Neuronal stem cell (in vitro differentiated cells): ENCODE measurements around the gene TBXAS1.

Experiments used
- DNase-seq: peaks from one replicate; pipeline ENCODE4 v3.0.0-alpha.2; 2013; ENCODE audit warnings: low spot score
- H2AFZ ChIP-seq: one replicate; pipeline ENCODE4 v1.6.1; 2013; ENCODE audit warnings: mild to moderate bottlenecking, low read length, inconsistent platforms
- H2AK5ac ChIP-seq: 2 replicates; pipeline ENCODE4 v1.6.1; 2013; ENCODE audit warnings: low read depth, mild to moderate bottlenecking, inconsistent platforms, low read length, moderate library complexity, mixed read lengths
- H2BK120ac ChIP-seq: 2 replicates; pipeline ENCODE4 v1.6.1; 2013; ENCODE audit warnings: low read depth, mild to moderate bottlenecking, inconsistent platforms, low read length, moderate library complexity, mixed read lengths
- H2BK12ac ChIP-seq: one replicate; pipeline ENCODE4 v1.6.1; 2013; ENCODE audit warnings: low read length, inconsistent platforms
- H2BK15ac ChIP-seq: 2 replicates; pipeline ENCODE4 v1.6.1; 2013; ENCODE audit warnings: mild to moderate bottlenecking, low read length, inconsistent platforms, mixed read lengths
- H2BK5ac ChIP-seq: one replicate; pipeline ENCODE4 v1.6.1; 2013; ENCODE audit warnings: inconsistent platforms, mild to moderate bottlenecking, low read length, moderate library complexity
- H3K14ac ChIP-seq: one replicate; pipeline ENCODE4 v1.6.1; 2013; ENCODE audit warnings: low read length, inconsistent platforms
- H3K18ac ChIP-seq: 2 replicates; pipeline ENCODE4 v1.6.1; 2013; ENCODE audit warnings: low read length, inconsistent platforms
- H3K23ac ChIP-seq: 2 replicates; pipeline ENCODE4 v1.6.1; 2013; ENCODE audit warnings: low read depth, mild to moderate bottlenecking, mixed read lengths, low read length, inconsistent platforms; ENCODE audit not compliant: poor library complexity
- H3K27ac ChIP-seq: replicated peaks from 3 replicates; pipeline ENCODE4 v1.5.1; 2013; ENCODE audit warnings: low read length, inconsistent platforms
- H3K27me3 ChIP-seq, 3 experiments: 2 replicates each; pipeline ENCODE4 v1.6.1; 2013; ENCODE audit warnings: low read length in 3 of 3, mild to moderate bottlenecking in 2 of 3, inconsistent platforms in 1 of 3, low read depth in 1 of 3, mixed read lengths in 1 of 3, moderate library complexity in 1 of 3; ENCODE audit not compliant: control insufficient read depth in 3 of 3, insufficient read depth in 3 of 3
- H3K36me3 ChIP-seq, 2 donors: replicated peaks in 1 of 2; 2 replicates each; pipeline ENCODE4 v1.6.1; 2013; ENCODE audit warnings: low read length in 2 of 2; ENCODE audit not compliant: control insufficient read depth in 2 of 2, insufficient read depth in 2 of 2
- H3K4ac ChIP-seq: 2 replicates; pipeline ENCODE4 v1.6.1; 2013; ENCODE audit warnings: inconsistent platforms, mild to moderate bottlenecking, low read length, moderate library complexity
- H3K4me1 ChIP-seq, 2 donors: 1 replicate in 1 of 2; 2 replicates in 1 of 2; pipeline ENCODE4 v1.6.1; 2013; ENCODE audit warnings: low read length in 2 of 2, low read depth in 1 of 2; ENCODE audit not compliant: control insufficient read depth in 2 of 2, insufficient read depth in 1 of 2
- H3K4me2 ChIP-seq: one replicate; pipeline ENCODE4 v1.6.1; 2013; ENCODE audit warnings: mild to moderate bottlenecking, low read length, inconsistent platforms; ENCODE audit not compliant: insufficient read depth, poor library complexity, severe bottlenecking
- H3K4me3 ChIP-seq, 2 donors: 2 replicates each; pipeline ENCODE4 v1.5.1; 2013; ENCODE audit warnings: low read length in 2 of 2, mild to moderate bottlenecking in 2 of 2, inconsistent platforms in 1 of 2, moderate library complexity in 1 of 2
- H3K79me1 ChIP-seq: one replicate; pipeline ENCODE4 v1.6.1; 2013; ENCODE audit warnings: low read depth, mild to moderate bottlenecking, inconsistent platforms, low read length, moderate library complexity
- H3K9ac ChIP-seq: one replicate; pipeline ENCODE4 v1.6.1; 2013; ENCODE audit warnings: mild to moderate bottlenecking, low read depth, low read length, inconsistent platforms; ENCODE audit not compliant: poor library complexity
- H3K9me3 ChIP-seq, 2 donors: replicated peaks in 1 of 2; 2 replicates each; pipeline versions ENCODE3 to v1.6.1; 2013; ENCODE audit warnings: low read length in 2 of 2, mild to moderate bottlenecking in 2 of 2, inconsistent platforms in 1 of 2, low read depth in 1 of 2, mixed read lengths in 1 of 2, moderate library complexity in 1 of 2; ENCODE audit not compliant: control insufficient read depth in 2 of 2, insufficient read depth in 1 of 2
- H4K8ac ChIP-seq: one replicate; pipeline ENCODE4 v1.6.1; 2013; ENCODE audit warnings: low read depth, mild to moderate bottlenecking, inconsistent platforms, low read length, moderate library complexity
- H4K91ac ChIP-seq: one replicate; pipeline ENCODE4 v1.6.1; 2013; ENCODE audit warnings: low read length, low read depth, mild to moderate bottlenecking, inconsistent platforms; ENCODE audit not compliant: poor library complexity
- WGBS, 2 donors: extraction: QIAGEN DNeasy Blood & Tissue Kit; methylation state at CpG; one replicate each; pipeline ENCODE4 v1.1.7; 2013; ENCODE audit warnings: missing lambda C conversion rate in 2 of 2, mixed read lengths in 1 of 2; ENCODE audit not compliant: insufficient read length in 2 of 2, insufficient replicate concordance in 1 of 2; ENCODE audit errors: extremely low coverage in 2 of 2; 5-methylcytosine and 5-hydroxymethylcytosine counted together

TBXAS1 gene

DNA sequence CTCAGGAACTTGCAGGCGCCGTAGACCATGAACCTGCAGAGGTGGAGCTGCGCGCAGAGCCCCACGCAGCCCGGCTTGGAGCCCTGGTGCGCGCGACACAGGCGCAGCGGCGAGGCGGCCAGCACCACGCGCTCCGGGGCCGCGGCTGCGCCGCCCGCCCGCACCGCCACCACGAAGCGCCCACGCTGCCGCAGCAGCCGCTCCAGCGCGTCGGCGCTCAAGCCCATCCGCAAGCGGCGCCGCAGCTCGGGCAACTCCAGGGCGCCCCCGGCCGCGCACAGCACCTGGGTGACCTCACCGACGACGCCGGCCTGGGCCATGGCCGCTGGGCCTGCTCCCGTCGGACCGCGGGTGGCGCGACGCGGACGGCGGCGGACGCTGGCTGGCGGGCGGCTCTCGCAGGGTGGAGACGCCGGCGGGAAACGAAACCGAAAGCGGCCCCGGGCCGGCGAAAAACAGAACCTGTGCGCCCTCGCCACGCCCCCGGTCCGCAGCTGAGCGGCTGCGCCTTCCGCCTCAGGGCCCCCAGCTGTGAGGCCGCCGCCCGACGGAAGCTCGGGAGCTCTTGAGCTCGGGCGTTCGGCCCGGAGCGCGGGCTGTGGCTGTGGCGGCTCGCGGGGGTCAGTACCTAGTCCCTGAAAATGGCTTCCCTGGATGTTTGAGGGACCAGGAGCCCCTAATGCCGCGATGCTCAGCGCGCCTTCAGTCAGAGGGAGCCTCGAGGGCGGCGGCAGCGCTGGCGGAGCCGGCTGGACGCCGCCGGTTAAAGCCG is 233.7 kb downstream of the TBXAS1 start, which contains the start of gene PARP12:
TSS of gene PARP12 (minus strand) at position 424 of the 772 bp plus-strand sequence. CDS start at position 320, 104 bp downstream.
- no peak within 1 kb of the TSS for H3K27ac ChIP-seq
- H2BK5ac ChIP-seq, result no peak within 1 kb of the TSS
- no peaks in the 10 kb centered on the region for H3K36me3 ChIP-seq
- H3K4me1 ChIP-seq, result no peaks in the 10 kb centered on the region
- H3K4me2 ChIP-seq, result peak within 1 kb of the TSS; percentile 96
- H3K14ac ChIP-seq, result no peak within 1 kb of the TSS
- no peak within 1 kb of the TSS for H2BK120ac ChIP-seq
- no peak within 1 kb of the TSS for H2BK15ac ChIP-seq
- H3K4me3 ChIP-seq, result peak within 1 kb of the TSS; percentile 41 to 78
- H3K27me3 ChIP-seq, result peaks cover 14 to 35% (median 31%) of the 10 kb centered on the region in 3 experiments
- DNase-seq, result peak; percentile 27
- peak within 1 kb of the TSS; percentile 89 for H3K18ac ChIP-seq
- no peak within 1 kb of the TSS for H4K91ac ChIP-seq
- no peak within 1 kb of the TSS for H2AK5ac ChIP-seq
- H4K8ac ChIP-seq, result no peak within 1 kb of the TSS
- peak within 1 kb of the TSS; percentile 94 for H2AFZ ChIP-seq
- no CpG with 5 or more reads among the region's 106 CpGs for WGBS, 2 donors
- no peak within 1 kb of the TSS for H2BK12ac ChIP-seq
- H3K79me1 ChIP-seq, result no peaks in the 10 kb centered on the region
- H3K9me3 ChIP-seq, result peaks cover 5 to 19% of the 10 kb centered on the region in 2 donors
- H3K23ac ChIP-seq, result peak within 1 kb of the TSS; percentile 78
- no peak within 1 kb of the TSS for H3K4ac ChIP-seq
- H3K9ac ChIP-seq, result peak within 1 kb of the TSS; percentile 93

DNA sequence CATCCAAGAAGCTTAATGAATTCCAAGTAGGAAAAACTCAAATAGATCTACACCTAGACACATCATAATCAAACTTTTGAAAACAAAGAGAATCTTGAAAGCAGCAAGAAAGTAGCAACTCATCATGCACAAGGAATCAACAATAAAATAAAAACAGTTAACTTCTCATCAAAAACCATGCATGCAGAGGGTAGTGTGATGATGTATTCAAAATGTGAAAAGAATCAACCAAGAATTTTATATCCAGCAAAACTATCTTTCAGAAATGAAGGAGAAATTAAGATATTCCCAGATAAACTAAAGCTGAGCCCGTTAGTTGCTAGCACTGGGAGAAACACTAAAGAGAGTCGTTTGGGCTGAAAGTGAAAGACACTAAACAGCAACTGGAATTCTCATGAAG is 238.0 kb downstream of the TBXAS1 start:
- Histone ChIP-seq H2BK15ac (no peak overlapping the region), H4K8ac (no peak overlapping the region), H2BK120ac (no peak overlapping the region), H4K91ac (no peak overlapping the region), H3K4ac (no peak overlapping the region), H3K36me3 (no peaks in the 10 kb centered on the region), H2BK5ac (no peak overlapping the region), H3K4me2 (no peak overlapping the region), H3K27ac (no peak overlapping the region), H3K27me3 (peaks cover 12 to 19% (median 19%) of the 10 kb centered on the region in 3 experiments), H2BK12ac (no peak overlapping the region), H3K79me1 (no peaks in the 10 kb centered on the region), H3K9ac (no peak overlapping the region), H3K23ac (no peak overlapping the region), H3K4me3 (no peak overlapping the region), H3K14ac (no peak overlapping the region), H3K4me1 (no peaks in the 10 kb centered on the region), H3K18ac (no peak overlapping the region), H2AK5ac (no peak overlapping the region), H3K9me3 (peaks cover 3 to 19% of the 10 kb centered on the region in 2 donors), H2AFZ (no peak overlapping the region)
- no peak for DNase-seq
- no CpG with 5 or more reads among the region's 2 CpGs for WGBS, 2 donors

DNA sequence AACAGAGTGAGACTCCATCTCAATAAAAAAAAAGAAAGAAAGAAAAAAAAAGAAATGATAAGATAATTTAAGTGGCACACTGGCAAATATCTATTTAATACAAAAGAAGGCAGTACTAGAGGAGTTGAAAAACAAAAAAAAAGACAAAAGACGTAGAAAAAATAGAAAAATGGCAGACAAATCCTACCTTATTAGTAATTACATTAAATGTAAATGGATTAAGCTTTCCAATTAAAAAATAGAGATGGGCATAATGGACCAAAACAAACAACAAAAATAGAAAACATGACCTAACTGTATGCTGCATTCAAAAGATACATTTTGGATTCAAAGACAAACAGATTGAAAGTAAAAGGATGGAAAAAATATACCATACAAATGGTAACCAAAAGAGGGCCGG is 239.0 kb downstream of the TBXAS1 start:
- Histone ChIP-seq H3K9me3 (peaks cover 3 to 19% of the 10 kb centered on the region in 2 donors), H2BK15ac (no peak overlapping the region), H3K4ac (no peak overlapping the region), H4K8ac (no peak overlapping the region), H3K18ac (no peak overlapping the region), H4K91ac (no peak overlapping the region), H3K4me2 (no peak overlapping the region), H3K9ac (no peak overlapping the region), H2BK12ac (no peak overlapping the region), H3K14ac (no peak overlapping the region), H2AFZ (no peak overlapping the region), H2BK5ac (no peak overlapping the region), H3K27me3 (peaks cover 4 to 10% (median 10%) of the 10 kb centered on the region in 3 experiments), H3K36me3 (no peaks in the 10 kb centered on the region), H3K23ac (no peak overlapping the region), H3K27ac (no peak overlapping the region), H3K4me1 (no peaks in the 10 kb centered on the region), H2AK5ac (no peak overlapping the region), H2BK120ac (no peak overlapping the region), H3K4me3 (no peak overlapping the region), H3K79me1 (no peaks in the 10 kb centered on the region)
- no CpG with 5 or more reads among the region's 2 CpGs for WGBS, 2 donors
- DNase-seq, result no peak

- no peak overlapping the region for H2BK120ac ChIP-seq
- H3K79me1 ChIP-seq, result no peaks in the 10 kb centered on the region
- no peak overlapping the region for H3K4ac ChIP-seq
- H2AFZ ChIP-seq, result no peak overlapping the region
- H3K27ac ChIP-seq, result no peak overlapping the region
- H3K14ac ChIP-seq, result no peak overlapping the region
- H3K27me3 ChIP-seq, result peaks cover 0 to 4% (median 0%) of the 10 kb centered on the region in 3 experiments
- no peak overlapping the region for H3K4me2 ChIP-seq
- no peak overlapping the region for H3K23ac ChIP-seq
- H2AK5ac ChIP-seq, result no peak overlapping the region
- H4K8ac ChIP-seq, result no peak overlapping the region
- H3K18ac ChIP-seq, result no peak overlapping the region
- H3K9ac ChIP-seq, result no peak overlapping the region
- WGBS, 2 donors, result no CpG with 5 or more reads among the region's 4 CpGs
- peaks cover 0 to 9% of the 10 kb centered on the region in 2 donors for H3K9me3 ChIP-seq
- H2BK12ac ChIP-seq, result no peak overlapping the region
- no peak overlapping the region for H3K4me3 ChIP-seq
- H4K91ac ChIP-seq, result no peak overlapping the region
- no peak overlapping the region for H2BK5ac ChIP-seq
- no peak for DNase-seq
- no peaks in the 10 kb centered on the region for H3K4me1 ChIP-seq
- H2BK15ac ChIP-seq, result no peak overlapping the region
- H3K36me3 ChIP-seq, result no peaks in the 10 kb centered on the region
These were observed 240.4 kb downstream of the TBXAS1 start for GRCh38 chr7:140069298-140069949.
